ENCODE measurements around the gene FHL1.

GRCh38 chrX:136258951-136259350 lies 111.6 kb downstream of the FHL1 start:
- no peak for TF ChIP-seq CTCF (IDR thresholded peaks at IDR 0.05)
- TF ChIP-seq POLR2A (IDR thresholded peaks at IDR 0.05) = no peak

Data from ovary (tissue), 3 donors.